Immature natural killer cell (primary cell): ENCODE results near the gene AIG1. TPM values are rescaled to one million over a fixed set of nuclear protein-coding genes. Genes with fewer than 3 reads are reported as not detected.

Source experiments
- DNase-seq, 3 donors: peaks; one replicate each; pipeline ENCODE4 v3.0.0; 2022; ENCODE audit warnings: mixed read lengths in 1 of 3
- H3K27ac Mint-ChIP-seq, 6 donors: one replicate each; pipeline ENCODE4 v1.8.0; 2020; ENCODE audit warnings: mixed read lengths in 6 of 6, mild to moderate bottlenecking in 5 of 6, inconsistent platforms in 4 of 6, moderate library complexity in 3 of 6
- H3K27me3 Mint-ChIP-seq, 3 donors: one replicate each; pipeline ENCODE4 v1.8.0; 2020 to 2021; ENCODE audit warnings: low read depth in 3 of 3, mild to moderate bottlenecking in 3 of 3, mixed read lengths in 3 of 3, moderate library complexity in 3 of 3, inconsistent platforms in 1 of 3
- H3K36me3 Mint-ChIP-seq, 3 donors: one replicate each; pipeline ENCODE4 v1.8.0; 2020; ENCODE audit warnings: mixed read lengths in 3 of 3, inconsistent platforms in 2 of 3, mild to moderate bottlenecking in 2 of 3
- H3K4me1 Mint-ChIP-seq, 2 donors: one replicate each; pipeline ENCODE4 v1.8.0; 2020; ENCODE audit warnings: inconsistent platforms in 2 of 2, mild to moderate bottlenecking in 2 of 2, mixed read lengths in 2 of 2, moderate library complexity in 1 of 2
- H3K4me3 Mint-ChIP-seq, 5 donors: one replicate each; pipeline ENCODE4 v1.8.0; 2020; ENCODE audit warnings: mild to moderate bottlenecking in 5 of 5, mixed read lengths in 5 of 5, inconsistent platforms in 3 of 5, moderate library complexity in 3 of 5
- H3K9me3 Mint-ChIP-seq, 6 donors: one replicate each; pipeline ENCODE4 v1.8.0; 2020; ENCODE audit warnings: mild to moderate bottlenecking in 6 of 6, mixed read lengths in 6 of 6, inconsistent platforms in 4 of 6, moderate library complexity in 3 of 6
- polyA plus RNA-seq, 3 donors: library from polyadenylated mRNA; unstranded; fragments of 300-500 nt; fragmentation: Illumina TruSeq; gene quantifications; one replicate each; pipeline ENCODE4 v1.2.3, GENCODE V29; 2021

Gene AIG1
- polyA plus RNA-seq, 3 donors from 2014 or later = 4.6 to 17.8 (median 12.3) TPM

DNA sequence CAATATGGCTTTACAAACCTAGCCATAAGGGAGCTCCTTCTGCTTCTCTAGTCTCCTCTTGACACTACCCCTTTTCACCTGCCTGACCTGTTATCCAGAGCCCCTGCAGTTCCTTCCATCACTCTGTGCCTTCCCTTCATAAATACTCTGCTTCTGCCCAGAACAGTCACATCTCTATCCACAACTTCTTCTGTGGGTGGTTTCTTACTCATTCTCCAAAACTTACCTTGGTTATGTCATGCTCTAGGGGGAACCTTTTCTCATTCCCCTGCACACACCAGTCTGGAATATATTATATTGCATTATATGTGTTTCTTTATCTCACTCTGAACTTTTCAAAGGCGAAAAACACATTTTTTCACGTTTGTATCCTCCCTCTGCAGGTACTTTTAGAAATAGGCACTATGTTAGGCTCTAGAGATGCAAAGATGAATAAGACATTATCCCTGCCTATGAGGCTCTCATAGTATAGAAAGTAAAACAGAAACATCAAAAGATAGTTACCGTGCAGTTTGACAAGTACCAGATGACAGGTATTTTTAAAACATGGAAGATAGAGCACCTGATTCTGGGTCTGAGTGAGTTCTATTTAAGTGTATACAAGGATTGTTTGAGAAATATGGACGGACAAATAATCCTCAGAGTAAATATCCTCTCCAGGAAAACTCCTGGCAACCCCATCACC is 51.5 kb downstream of the AIG1 start:
- peaks cover 0 to 9% (median 0%) of the 10 kb centered on the region in 3 donors for H3K36me3 Mint-ChIP-seq
- no peaks in the 10 kb centered on the region for H3K9me3 Mint-ChIP-seq
- peaks cover 0 to 6% (median 2%) of the 10 kb centered on the region in 3 donors for H3K27me3 Mint-ChIP-seq
- no peak for DNase-seq
- no peaks in the 10 kb centered on the region for H3K4me1 Mint-ChIP-seq
- H3K4me3 Mint-ChIP-seq = no peak overlapping the region
- no peak overlapping the region for H3K27ac Mint-ChIP-seq

DNA sequence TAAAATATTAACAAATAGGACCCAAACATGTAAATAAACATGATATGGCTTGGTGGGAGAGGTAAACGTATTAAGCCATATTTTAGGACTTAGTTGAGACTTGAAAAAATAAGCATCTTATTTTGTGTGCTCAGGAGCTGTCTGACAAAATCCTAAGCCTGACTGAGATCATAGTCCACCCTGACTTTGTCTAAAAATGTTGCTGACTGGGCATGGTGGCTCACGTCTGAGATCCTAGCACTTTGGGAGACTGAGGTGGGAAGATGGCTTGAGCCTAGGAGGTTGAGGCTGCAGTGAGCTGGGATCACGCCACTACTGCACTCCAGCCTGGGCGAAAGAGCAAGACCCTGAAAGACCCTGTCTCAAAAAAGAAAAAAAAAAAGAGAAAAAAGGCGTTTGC is 52.1 kb downstream of the AIG1 start:
- DNase-seq = no peak
- Mint-ChIP-seq H3K4me3 (no peak overlapping the region), H3K9me3 (no peaks in the 10 kb centered on the region), H3K4me1 (no peaks in the 10 kb centered on the region), H3K27ac (no peak overlapping the region), H3K36me3 (peaks cover 0 to 9% (median 0%) of the 10 kb centered on the region in 3 donors), H3K27me3 (peaks cover 0 to 6% (median 2%) of the 10 kb centered on the region in 3 donors)

DNA sequence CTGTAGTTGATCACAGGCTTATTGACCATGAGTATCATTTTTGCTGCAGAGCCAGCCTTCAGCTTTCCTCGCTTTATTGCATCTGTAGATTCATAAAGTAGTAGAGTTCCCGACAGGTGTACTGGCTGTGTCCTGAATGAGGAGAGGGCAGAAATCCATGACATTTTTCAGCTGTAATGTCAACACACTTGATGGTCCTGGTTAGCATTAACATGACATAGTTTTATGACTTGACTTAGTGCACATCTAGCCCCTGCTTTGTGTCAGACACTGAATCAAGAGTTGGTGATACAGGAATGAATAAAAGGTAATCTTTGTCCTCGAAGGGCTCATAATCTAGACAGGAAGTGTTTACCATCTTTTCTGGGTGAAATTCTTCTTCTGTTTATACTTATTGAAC is 55.0 kb downstream of the AIG1 start:
- H3K27ac Mint-ChIP-seq = no peak overlapping the region
- H3K36me3 Mint-ChIP-seq = peaks cover 0 to 5% (median 0%) of the 10 kb centered on the region in 3 donors
- no peak for DNase-seq
- H3K4me1 Mint-ChIP-seq = no peaks in the 10 kb centered on the region
- no peak overlapping the region for H3K4me3 Mint-ChIP-seq
- peaks cover 0 to 6% (median 2%) of the 10 kb centered on the region in 3 donors for H3K27me3 Mint-ChIP-seq
- peaks cover 0 to 1% (median 0%) of the 10 kb centered on the region in 6 donors for H3K9me3 Mint-ChIP-seq

DNA sequence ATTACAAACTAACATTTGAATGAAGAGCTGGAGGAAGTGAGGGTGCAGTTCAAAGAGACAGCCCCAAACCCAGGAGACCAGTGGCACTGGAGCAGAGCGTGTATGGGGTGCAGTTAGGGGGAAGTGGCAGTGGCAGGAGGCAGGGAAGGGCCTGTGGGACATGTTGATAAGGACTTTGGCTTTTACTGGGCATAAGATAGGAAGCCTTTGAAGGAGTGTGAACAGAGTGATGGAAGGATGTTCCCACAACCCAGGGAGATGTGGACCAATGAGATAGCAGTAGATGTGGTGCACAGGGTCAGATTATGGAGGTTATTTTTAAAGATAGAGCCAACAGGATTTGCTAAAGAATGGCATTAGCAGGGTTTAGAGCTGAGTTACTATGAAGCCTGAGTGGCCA is 56.4 kb downstream of the AIG1 start:
- DNase-seq = no peak
- Mint-ChIP-seq H3K4me1 (no peaks in the 10 kb centered on the region), H3K36me3 (peaks cover 0 to under 1% (median 0%) of the 10 kb centered on the region in 3 donors), H3K9me3 (peaks cover 0 to 2% (median 1%) of the 10 kb centered on the region in 6 donors), H3K27me3 (peaks cover 0 to 7% (median 0%) of the 10 kb centered on the region in 3 donors), H3K27ac (no peak overlapping the region), H3K4me3 (no peak overlapping the region)

DNA sequence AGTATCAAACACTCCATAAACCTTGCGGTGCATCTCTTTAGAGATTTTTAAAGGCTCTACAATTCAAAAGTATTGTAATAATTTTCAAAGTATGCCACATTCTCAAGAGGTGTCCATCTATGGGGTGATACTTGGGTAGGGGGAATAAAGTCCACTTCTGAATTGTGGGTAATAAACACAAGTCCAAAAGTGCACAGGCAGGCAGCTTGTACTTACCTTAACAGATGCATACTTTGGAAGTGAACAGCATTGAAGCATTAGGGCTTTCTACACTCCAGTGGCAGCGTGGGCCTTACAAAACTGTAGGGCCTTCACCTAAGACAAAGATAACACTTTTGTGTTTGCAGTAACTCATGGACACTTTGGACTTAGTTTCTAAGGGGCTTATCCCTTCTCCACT is 58.6 kb downstream of the AIG1 start:
- H3K27me3 Mint-ChIP-seq = peaks cover 0 to 5% (median 0%) of the 10 kb centered on the region in 3 donors
- peaks cover 0 to 2% (median 1%) of the 10 kb centered on the region in 6 donors for H3K9me3 Mint-ChIP-seq
- no peaks in the 10 kb centered on the region for H3K36me3 Mint-ChIP-seq
- no peak overlapping the region for H3K4me3 Mint-ChIP-seq
- H3K4me1 Mint-ChIP-seq = no peaks in the 10 kb centered on the region
- no peak overlapping the region for H3K27ac Mint-ChIP-seq
- no peak for DNase-seq

DNA sequence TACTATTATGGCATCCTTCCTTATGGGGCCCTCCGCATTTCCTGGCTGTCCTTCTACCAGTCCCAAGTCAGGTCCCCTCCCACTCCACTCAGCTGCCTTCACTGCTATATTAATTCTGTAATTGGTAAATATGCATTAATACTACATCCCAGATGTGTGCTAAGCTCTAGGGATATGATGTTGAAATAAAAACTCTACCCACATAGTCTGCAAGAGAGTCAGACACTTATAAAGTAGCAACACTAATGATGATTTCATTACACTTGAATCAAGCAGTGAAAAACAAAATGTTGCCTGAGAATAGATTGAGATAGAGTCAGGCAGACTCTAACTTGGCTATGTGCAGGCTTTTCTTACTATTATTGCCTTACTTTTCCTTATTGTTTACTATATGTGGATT is 62.4 kb downstream of the AIG1 start:
- Mint-ChIP-seq H3K27me3 (peaks cover 0 to 1% (median 0%) of the 10 kb centered on the region in 3 donors), H3K9me3 (peaks cover 0 to 2% (median 1%) of the 10 kb centered on the region in 6 donors), H3K4me1 (no peaks in the 10 kb centered on the region), H3K4me3 (no peak overlapping the region), H3K27ac (no peak overlapping the region), H3K36me3 (peaks cover 0 to 1% (median 0%) of the 10 kb centered on the region in 3 donors)
- DNase-seq = no peak

DNA sequence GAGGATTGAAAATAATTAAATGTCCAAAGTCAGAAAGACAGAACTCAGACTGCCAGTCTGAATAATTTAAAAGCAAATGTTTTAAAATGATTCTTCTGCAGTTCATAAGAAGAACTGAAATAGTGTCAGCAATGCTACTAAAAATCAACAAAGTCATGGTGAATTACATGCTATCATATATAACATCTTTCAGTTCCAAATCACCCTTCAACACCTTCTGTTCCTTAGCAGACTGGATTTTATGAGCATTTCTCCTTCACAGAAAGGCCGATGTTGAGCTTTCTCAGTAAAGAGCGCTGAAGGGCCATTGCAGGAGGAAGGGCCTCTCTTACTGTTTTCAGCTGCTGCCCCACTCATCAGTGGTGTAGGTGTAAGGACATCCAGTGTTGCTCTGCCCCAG is 63.3 kb downstream of the AIG1 start:
- peaks cover 0 to 1% (median 0%) of the 10 kb centered on the region in 3 donors for H3K27me3 Mint-ChIP-seq

DNA sequence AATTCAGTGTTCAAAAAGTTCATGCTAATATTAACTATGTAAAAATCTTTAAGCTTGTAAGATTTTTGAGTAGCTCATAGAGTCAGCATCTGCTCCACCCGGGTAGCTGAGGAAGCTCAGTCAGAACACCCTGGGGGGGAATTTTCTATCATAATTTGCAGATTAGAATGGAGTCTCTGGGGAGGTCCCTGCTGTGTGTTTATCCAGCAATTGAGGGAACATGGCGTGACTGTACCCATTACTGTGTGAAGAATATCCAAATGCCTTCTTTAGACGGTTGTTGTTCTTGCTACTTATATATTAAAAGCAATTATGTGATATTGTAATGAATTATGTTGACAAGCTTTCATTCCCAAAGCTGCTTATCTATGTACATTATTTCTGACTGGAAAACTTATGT is 64.8 kb downstream of the AIG1 start:
- Mint-ChIP-seq H3K27ac (no peak overlapping the region), H3K36me3 (peaks cover 0 to 5% (median 0%) of the 10 kb centered on the region in 3 donors), H3K4me1 (no peaks in the 10 kb centered on the region), H3K4me3 (no peak overlapping the region), H3K27me3 (peaks cover 0 to 1% (median 0%) of the 10 kb centered on the region in 3 donors), H3K9me3 (peaks cover 0 to 4% (median 2%) of the 10 kb centered on the region in 6 donors)
- no peak for DNase-seq

More for the DNA sequence above, 63.3 kb downstream of the AIG1 start:
- DNase-seq = no peak
- H3K9me3 Mint-ChIP-seq = peaks cover 0 to 2% (median 1%) of the 10 kb centered on the region in 6 donors
- no peak overlapping the region for H3K27ac Mint-ChIP-seq
- H3K4me1 Mint-ChIP-seq = no peaks in the 10 kb centered on the region
- H3K4me3 Mint-ChIP-seq = no peak overlapping the region
- H3K36me3 Mint-ChIP-seq = peaks cover 0 to 5% (median 0%) of the 10 kb centered on the region in 3 donors

DNA sequence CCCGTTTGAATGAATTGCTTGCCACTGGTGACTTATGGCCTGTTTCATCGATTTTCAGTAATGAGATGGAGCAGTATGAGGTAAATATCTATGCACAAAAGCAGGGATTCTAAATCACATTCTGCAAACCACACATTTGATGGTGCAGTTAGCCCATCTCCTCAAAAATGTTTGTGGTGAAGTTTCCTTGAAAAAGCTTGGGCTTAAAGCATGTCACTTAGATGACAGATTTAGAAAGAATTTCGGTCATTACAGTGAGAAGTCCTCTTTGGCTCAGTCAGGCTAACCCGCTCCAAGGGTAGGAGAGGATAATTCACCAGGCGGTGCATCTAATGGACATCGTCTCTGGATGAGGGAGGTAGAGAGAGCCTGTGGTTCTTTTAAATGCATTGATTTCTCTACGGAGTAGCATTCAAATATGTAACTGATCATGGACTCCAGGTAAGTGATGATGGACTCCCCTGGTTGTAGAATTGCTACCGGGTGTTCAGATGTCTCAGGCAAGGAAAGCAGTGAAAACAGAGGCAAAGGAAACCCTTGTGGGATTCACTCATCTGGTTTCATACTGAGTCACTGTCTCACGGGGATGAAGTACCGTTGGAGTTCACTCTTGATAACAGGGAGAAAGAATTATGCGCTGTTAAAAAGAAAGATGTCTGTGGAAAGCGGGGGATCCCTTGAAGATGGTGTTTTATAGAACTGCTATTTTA is 65.3 kb downstream of the AIG1 start:
- Mint-ChIP-seq H3K9me3 (peaks cover 2 to 9% (median 5%) of the 10 kb centered on the region in 6 donors), H3K4me1 (no peaks in the 10 kb centered on the region), H3K27ac (no peak overlapping the region), H3K36me3 (peaks cover 3 to 9% (median 4%) of the 10 kb centered on the region in 3 donors), H3K27me3 (peaks cover 0 to 4% (median 0%) of the 10 kb centered on the region in 3 donors), H3K4me3 (no peak overlapping the region)
- no peak for DNase-seq

DNA sequence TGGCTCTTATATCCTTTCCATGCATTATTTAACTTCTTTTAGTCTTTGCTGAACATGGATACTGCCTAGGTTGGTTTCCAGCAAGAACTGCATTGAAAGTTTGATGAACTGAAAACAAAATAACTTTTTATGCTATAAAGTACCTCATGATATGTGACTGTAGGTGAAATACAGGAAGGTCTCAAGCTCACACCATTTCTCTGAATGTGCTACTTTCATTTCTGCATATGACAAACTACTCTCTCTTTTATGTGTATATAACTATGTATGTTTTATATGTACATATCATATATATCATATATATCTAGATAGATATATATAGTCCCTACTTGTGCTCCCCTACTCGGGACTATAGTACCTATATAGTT is 65.9 kb downstream of the AIG1 start:
- Mint-ChIP-seq H3K27ac (no peak overlapping the region), H3K4me1 (no peaks in the 10 kb centered on the region), H3K9me3 (peaks cover 4 to 14% (median 8%) of the 10 kb centered on the region in 6 donors), H3K4me3 (no peak overlapping the region), H3K27me3 (peaks cover 0 to 3% (median 0%) of the 10 kb centered on the region in 3 donors), H3K36me3 (peaks cover 7 to 13% (median 8%) of the 10 kb centered on the region in 3 donors)
- DNase-seq = no peak

DNA sequence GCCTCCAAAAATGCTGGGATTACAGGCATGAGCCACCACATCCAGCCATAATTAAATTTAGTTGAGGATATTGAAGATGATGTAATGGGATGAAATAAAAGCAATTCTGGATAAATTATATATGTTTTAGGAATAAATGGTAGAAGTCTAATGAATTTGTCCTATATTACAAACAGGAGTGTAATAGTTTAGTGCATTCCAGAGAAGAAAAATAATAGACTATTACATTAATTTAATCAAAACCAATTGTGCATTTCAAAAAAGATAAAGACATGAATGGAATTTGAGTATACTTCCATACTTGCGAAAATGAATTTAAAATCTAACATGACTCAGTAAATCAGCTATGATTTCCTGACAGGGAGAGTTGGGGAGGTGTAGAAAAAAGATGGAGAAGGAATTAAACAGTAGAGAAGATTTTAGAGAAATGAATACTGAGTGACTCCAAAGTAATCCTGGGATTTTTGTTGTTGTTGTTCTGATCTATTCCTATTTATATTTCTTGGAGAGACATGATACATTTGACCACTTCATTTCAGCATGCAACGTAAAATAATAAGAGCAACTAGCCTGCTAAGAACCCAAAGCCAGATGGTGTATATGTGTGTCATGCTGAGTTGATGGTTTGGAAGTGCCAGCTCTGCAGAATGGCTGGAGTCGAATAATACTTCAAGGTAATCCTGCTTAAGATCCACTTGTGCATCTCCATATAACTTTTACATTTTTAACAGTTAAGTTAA is 67.4 kb downstream of the AIG1 start:
- H3K27ac Mint-ChIP-seq = no peak overlapping the region
- H3K4me1 Mint-ChIP-seq = no peaks in the 10 kb centered on the region
- no peak overlapping the region for H3K4me3 Mint-ChIP-seq
- H3K27me3 Mint-ChIP-seq = peaks cover 0 to 3% (median 0%) of the 10 kb centered on the region in 3 donors
- H3K9me3 Mint-ChIP-seq = peaks cover 4 to 14% (median 10%) of the 10 kb centered on the region in 6 donors
- no peak for DNase-seq
- H3K36me3 Mint-ChIP-seq = peaks cover 8 to 17% (median 10%) of the 10 kb centered on the region in 3 donors

DNA sequence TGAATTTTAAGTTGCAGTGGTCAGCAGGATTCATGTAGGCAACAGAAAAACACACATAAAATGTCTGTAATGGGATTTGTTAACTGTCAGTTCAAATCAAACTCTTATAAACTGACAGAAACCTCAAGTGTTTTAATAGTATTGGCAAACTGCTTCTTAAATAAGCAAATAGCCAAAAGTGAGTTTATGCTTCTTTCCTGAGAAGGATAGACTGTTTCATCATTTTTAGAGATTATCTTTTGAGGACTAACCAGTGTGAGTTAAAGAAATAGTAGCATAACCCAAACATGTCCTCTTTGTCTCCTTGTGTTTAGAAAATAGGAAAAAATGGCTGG is 68.0 kb downstream of the AIG1 start:
- H3K9me3 Mint-ChIP-seq = peaks cover 4 to 14% (median 10%) of the 10 kb centered on the region in 6 donors
- H3K4me3 Mint-ChIP-seq = no peak overlapping the region
- no peaks in the 10 kb centered on the region for H3K4me1 Mint-ChIP-seq
- H3K36me3 Mint-ChIP-seq = peaks cover 8 to 18% (median 12%) of the 10 kb centered on the region in 3 donors
- peaks cover 0 to 3% (median 0%) of the 10 kb centered on the region in 3 donors for H3K27me3 Mint-ChIP-seq
- no peak overlapping the region for H3K27ac Mint-ChIP-seq
- DNase-seq = no peak

DNA sequence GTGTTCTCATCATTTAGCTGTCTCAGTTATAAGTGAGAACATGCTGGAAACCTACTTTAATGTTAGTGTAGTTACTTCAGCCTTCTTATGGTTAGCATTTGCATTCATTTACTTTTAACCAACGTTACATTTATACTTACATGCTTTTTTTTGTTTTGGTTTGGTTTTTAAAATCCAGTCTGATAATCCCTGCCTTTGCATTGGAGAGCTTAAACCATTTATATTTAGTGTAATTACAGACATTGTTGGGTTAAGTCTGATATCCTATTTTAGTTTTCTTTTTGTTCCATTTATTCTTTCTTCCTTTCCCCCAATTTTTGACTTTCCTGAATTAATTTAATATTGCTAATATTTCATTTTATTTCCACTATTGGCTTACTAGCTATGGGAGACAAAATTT is 70.2 kb downstream of the AIG1 start:
- Mint-ChIP-seq H3K4me1 (no peaks in the 10 kb centered on the region), H3K9me3 (peaks cover 4 to 14% (median 10%) of the 10 kb centered on the region in 6 donors), H3K36me3 (peaks cover 8 to 18% (median 12%) of the 10 kb centered on the region in 3 donors), H3K4me3 (no peak overlapping the region), H3K27ac (no peak overlapping the region), H3K27me3 (peaks cover 0 to 3% (median 0%) of the 10 kb centered on the region in 3 donors)
- DNase-seq = no peak
